HEK293 (cell line): Measurements from ENCODE around the gene UFD1.
"Not testable (repeated sequence)": the region's sequence is repeated elsewhere in the genome, so short reads cannot be mapped to it uniquely, and the experiment has no call there.

Experiments used
- CTCF ChIA-PET: fragments of 350-600 bp; formaldehyde crosslinking; extraction: SDS; loops from one replicate; lab custom pipeline; 2021; ENCODE audit warnings: antibody characterized with exemption; lab: Yijun Ruan, JAX
- POLR2A ChIA-PET: fragments of 300-600 bp; formaldehyde crosslinking; extraction: SDS; loops from one replicate; lab custom pipeline; 2020; ENCODE audit warnings: antibody characterized with exemption, inconsistent platforms; lab: Yijun Ruan, JAX
- H3K27ac ChIP-seq: fragments of 200-500 bp; sonication (Bioruptor generic); 2 replicates; pipeline ENCODE4 v1.5.1; 2014; ENCODE audit warnings: low read depth, low read length, control low read depth, inconsistent platforms; ENCODE audit errors: extremely low read depth
- H3K36me3 ChIP-seq, 2 experiments: fragments of 200-500 bp in 1 of 2; sonication (Bioruptor generic) in 1 of 2; 1 replicate in 1 of 2; 2 replicates in 1 of 2; pipeline ENCODE4 v1.5.1; 2014 to 2017; ENCODE audit warnings: inconsistent platforms in 2 of 2, low read length in 2 of 2; ENCODE audit not compliant: control insufficient read depth in 2 of 2, insufficient read depth in 1 of 2
- H3K4me1 ChIP-seq: fragments of 200-500 bp; sonication (Bioruptor generic); 2 replicates; pipeline ENCODE4 v1.5.1; 2014; ENCODE audit warnings: mild to moderate bottlenecking, low read length, inconsistent platforms; ENCODE audit not compliant: control insufficient read depth, insufficient read depth
- H3K4me3 ChIP-seq: 2 replicates; pipeline ENCODE4 v1.5.1; 2011; ENCODE audit warnings: low read depth, mild to moderate bottlenecking, control low read depth, low read length, moderate library complexity
- H3K9me3 ChIP-seq: fragments of 200-500 bp; sonication (Bioruptor generic); 2 replicates; pipeline ENCODE4 v1.5.1; 2014; ENCODE audit warnings: low read depth, low read length, inconsistent platforms; ENCODE audit not compliant: control insufficient read depth, insufficient read depth
- MEIS1 ChIP-seq: sonication (generic); formaldehyde crosslinking; IDR thresholded peaks from 2 replicates; pipeline ENCODE4 v1.8.1; 2022; ENCODE audit warnings: missing genetic modification reagents, mild to moderate bottlenecking, borderline replicate concordance
- PRDM1 ChIP-seq: fragments of 450-650 bp; formaldehyde crosslinking; IDR thresholded peaks from 2 replicates; pipeline ENCODE4; 2016; ENCODE audit warnings: missing biosample characterization, missing genetic modification characterization
- REPIN1 ChIP-seq: fragments of 450-650 bp; formaldehyde crosslinking; IDR thresholded peaks from 2 replicates; pipeline ENCODE4 v1.5.1; 2017; ENCODE audit warnings: missing biosample characterization, missing genetic modification characterization, low read depth
- SCRT1 ChIP-seq: fragments of 450-650 bp; formaldehyde crosslinking; IDR thresholded peaks from 2 replicates; pipeline ENCODE4 v1.5.1; 2016; ENCODE audit warnings: missing biosample characterization, missing genetic modification characterization, borderline replicate concordance
- TCF7L2 ChIP-seq: IDR thresholded peaks from 2 replicates; pipeline ENCODE4 v1.6.1; 2011; ENCODE audit warnings: low read depth, mild to moderate bottlenecking, inconsistent platforms, low read length, moderate library complexity, borderline replicate concordance
- ZNF133 ChIP-seq: fragments of 450-650 bp; formaldehyde crosslinking; IDR thresholded peaks from 2 replicates; pipeline ENCODE4 v1.5.1; 2016; ENCODE audit warnings: missing biosample characterization, missing genetic modification characterization
- ZNF2 ChIP-seq: fragments of 450-650 bp; formaldehyde crosslinking; IDR thresholded peaks from 2 replicates; pipeline ENCODE4 v1.5.1; 2016; ENCODE audit warnings: missing biosample characterization, missing genetic modification characterization
- ZNF311 ChIP-seq: fragments of 450-650 bp; formaldehyde crosslinking; IDR thresholded peaks from 2 replicates; pipeline ENCODE4 v1.5.1; 2017; ENCODE audit warnings: missing biosample characterization, missing genetic modification characterization, borderline replicate concordance
- ZNF335 ChIP-seq: fragments of 450-650 bp; formaldehyde crosslinking; conservative IDR thresholded peaks from 2 replicates; pipeline ENCODE4 v1.5.1; 2016; ENCODE audit warnings: missing biosample characterization, missing genetic modification characterization
- ZNF514 ChIP-seq: fragments of 450-650 bp; formaldehyde crosslinking; IDR thresholded peaks from 2 replicates; pipeline ENCODE4 v1.5.1; 2016; ENCODE audit warnings: missing biosample characterization, missing genetic modification characterization
- ZNF629 ChIP-seq: fragments of 450-650 bp; formaldehyde crosslinking; IDR thresholded peaks from 2 replicates; pipeline ENCODE4 v1.5.1; 2017; ENCODE audit warnings: missing biosample characterization, missing genetic modification characterization
- ZNF654 ChIP-seq: fragments of 450-650 bp; formaldehyde crosslinking; IDR thresholded peaks from 2 replicates; pipeline ENCODE4 v1.5.1; 2016; ENCODE audit warnings: low read depth, missing biosample characterization, missing genetic modification characterization
- ZNF776 ChIP-seq: fragments of 450-650 bp; formaldehyde crosslinking; IDR thresholded peaks from 2 replicates; pipeline ENCODE4 v1.5.0; 2017; ENCODE audit warnings: missing biosample characterization, missing genetic modification characterization, borderline replicate concordance
- ZNF843 ChIP-seq: fragments of 450-650 bp; formaldehyde crosslinking; IDR thresholded peaks from 2 replicates; pipeline ENCODE4 v1.5.1; 2016; ENCODE audit warnings: missing biosample characterization, missing genetic modification characterization
- TF ChIP-seq, protein P1 (sequence below): fragments of 450-650 bp; formaldehyde crosslinking; IDR thresholded peaks from 2 replicates; pipeline ENCODE4 v1.5.1; 2016; ENCODE audit warnings: missing biosample characterization, missing genetic modification characterization
- TF ChIP-seq, protein P2 (sequence below): fragments of 450-650 bp; formaldehyde crosslinking; IDR thresholded peaks from 2 replicates; pipeline ENCODE4 v1.5.1; 2016; ENCODE audit warnings: missing biosample characterization, missing genetic modification characterization

The UFD1 gene

DNA sequence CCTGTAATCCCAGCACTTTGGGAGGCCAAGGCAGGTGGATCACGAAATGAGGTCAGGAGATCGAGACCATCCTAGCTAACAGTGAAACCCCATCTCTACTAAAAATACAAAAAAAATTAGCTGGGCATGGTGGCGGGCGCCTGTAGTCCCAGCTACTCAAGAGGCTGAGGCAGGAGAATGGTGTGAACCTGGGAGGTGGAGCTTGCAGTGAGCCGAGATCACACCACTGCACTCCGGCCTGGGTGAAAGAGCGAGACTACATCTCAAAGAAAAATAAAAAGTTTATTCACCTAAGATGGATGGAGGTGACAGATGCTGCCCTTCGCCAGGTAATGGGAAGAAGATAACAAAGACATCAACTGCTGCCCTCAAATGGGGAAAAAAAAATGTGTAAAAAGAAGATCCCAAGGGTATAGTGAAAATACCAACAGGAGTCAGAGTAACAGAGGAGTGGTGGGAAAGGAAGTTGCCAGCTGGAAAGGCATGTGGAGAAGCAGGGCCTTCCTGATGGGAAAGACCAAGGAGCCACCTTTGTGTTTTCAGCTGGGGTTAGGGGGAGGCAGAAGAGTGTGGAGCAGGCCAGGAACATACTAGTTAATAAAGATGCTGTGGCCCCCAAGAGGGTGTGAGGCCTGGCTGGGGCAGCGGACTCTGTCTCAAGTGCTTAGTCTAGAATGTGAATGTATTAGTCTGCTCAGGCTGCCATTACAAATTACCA is 42.4 kb downstream of the UFD1 start:
- POLR2A ChIA-PET, CTCF ChIA-PET: not testable (repeated sequence)

DNA sequence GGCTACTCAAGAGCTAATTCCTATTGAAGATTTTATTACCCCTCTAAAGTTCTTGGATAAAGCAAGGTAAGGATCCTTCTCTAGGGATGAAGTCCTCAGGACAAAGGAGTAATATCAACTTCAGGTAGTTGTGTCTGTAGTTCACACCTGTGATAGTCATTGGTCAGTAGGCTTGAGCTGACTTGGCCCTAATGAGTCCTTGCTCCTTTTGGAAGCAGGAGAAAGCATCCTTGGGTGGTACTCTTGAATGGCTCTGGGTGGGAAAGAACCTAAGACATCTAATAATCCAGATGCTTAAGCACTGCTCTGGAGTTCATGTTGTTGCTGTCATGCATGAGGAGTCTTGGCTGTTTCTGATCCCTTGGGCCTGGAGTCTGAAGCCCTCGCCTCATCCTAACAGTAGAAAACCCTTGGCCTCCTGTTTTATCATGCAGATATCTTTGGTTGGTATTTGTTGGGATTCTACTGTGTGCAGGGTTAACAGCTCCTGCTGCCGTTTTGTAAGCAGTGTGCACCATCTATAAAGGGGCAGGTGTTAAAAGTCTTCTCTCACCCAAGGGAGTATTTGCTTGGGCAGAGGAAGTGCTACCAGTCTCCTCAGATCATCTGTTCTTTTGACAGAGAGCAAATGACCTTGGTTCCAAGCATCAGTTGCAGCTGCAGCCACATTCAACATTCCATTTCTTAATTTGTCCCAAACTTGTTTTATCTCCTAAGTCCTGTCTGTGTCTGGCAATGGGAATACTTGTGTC is 44.0 kb downstream of the UFD1 start:
- TF ChIP-seq ZNF311 (tag by site-specific recombination) = no peak
- no peak for TF ChIP-seq ZNF776
- TF ChIP-seq, protein P1, sequence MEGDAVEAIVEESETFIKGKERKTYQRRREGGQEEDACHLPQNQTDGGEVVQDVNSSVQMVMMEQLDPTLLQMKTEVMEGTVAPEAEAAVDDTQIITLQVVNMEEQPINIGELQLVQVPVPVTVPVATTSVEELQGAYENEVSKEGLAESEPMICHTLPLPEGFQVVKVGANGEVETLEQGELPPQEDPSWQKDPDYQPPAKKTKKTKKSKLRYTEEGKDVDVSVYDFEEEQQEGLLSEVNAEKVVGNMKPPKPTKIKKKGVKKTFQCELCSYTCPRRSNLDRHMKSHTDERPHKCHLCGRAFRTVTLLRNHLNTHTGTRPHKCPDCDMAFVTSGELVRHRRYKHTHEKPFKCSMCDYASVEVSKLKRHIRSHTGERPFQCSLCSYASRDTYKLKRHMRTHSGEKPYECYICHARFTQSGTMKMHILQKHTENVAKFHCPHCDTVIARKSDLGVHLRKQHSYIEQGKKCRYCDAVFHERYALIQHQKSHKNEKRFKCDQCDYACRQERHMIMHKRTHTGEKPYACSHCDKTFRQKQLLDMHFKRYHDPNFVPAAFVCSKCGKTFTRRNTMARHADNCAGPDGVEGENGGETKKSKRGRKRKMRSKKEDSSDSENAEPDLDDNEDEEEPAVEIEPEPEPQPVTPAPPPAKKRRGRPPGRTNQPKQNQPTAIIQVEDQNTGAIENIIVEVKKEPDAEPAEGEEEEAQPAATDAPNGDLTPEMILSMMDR (tag by site-specific recombination) = no peak
- no peak for TF ChIP-seq ZNF654 (tag by site-specific recombination)
- TF ChIP-seq ZNF2 (tag by site-specific recombination) = no peak
- no peak for TF ChIP-seq ZNF843 (tag by site-specific recombination)
- TF ChIP-seq ZNF629 (tag by site-specific recombination) = no peak
- TF ChIP-seq ZNF514 (tag by site-specific recombination) = no peak
- no peak for TF ChIP-seq SCRT1 (tag by site-specific recombination)
- TF ChIP-seq REPIN1 (tag by site-specific recombination) = no peak
- TF ChIP-seq TCF7L2 = no peak
- TF ChIP-seq ZNF133 (tag by site-specific recombination) = no peak
- Histone ChIP-seq H3K4me3 (no peak overlapping the region), H3K9me3 (no peaks in the 10 kb centered on the region), H3K4me1 (no peaks in the 10 kb centered on the region), H3K36me3 (peaks cover 7 to 35% of the 10 kb centered on the region in 2 experiments; a peak in 2 of 3 replicates), H3K27ac (no peak overlapping the region)
- POLR2A ChIA-PET = interaction anchor here (1.0 to 1.6 kb wide), 3 partner anchors 9 to 256 kb away, joined by 3 to 5 read pairs (median 3); partner anchors contain the start of genes C22orf39 and SLC25A1
- CTCF ChIA-PET = interaction anchor here (1.4 to 2.4 kb wide), 3 partner anchors 10 to 256 kb away, joined by 4 to 9 read pairs (median 6); partner anchors contain the start of gene SLC25A1

More for the DNA sequence above, 42.4 kb downstream of the UFD1 start:
- peaks cover 7 to 46% of the 10 kb centered on the region in 2 experiments; a peak in 2 of 3 replicates for H3K36me3 ChIP-seq
- not testable (repeated sequence) for H3K27ac ChIP-seq, H3K9me3 ChIP-seq, H3K4me3 ChIP-seq, H3K4me1 ChIP-seq
- TF ChIP-seq, protein P2, sequence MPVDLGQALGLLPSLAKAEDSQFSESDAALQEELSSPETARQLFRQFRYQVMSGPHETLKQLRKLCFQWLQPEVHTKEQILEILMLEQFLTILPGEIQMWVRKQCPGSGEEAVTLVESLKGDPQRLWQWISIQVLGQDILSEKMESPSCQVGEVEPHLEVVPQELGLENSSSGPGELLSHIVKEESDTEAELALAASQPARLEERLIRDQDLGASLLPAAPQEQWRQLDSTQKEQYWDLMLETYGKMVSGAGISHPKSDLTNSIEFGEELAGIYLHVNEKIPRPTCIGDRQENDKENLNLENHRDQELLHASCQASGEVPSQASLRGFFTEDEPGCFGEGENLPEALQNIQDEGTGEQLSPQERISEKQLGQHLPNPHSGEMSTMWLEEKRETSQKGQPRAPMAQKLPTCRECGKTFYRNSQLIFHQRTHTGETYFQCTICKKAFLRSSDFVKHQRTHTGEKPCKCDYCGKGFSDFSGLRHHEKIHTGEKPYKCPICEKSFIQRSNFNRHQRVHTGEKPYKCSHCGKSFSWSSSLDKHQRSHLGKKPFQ (tag by site-specific recombination) = peak; percentile 95
- TF ChIP-seq PRDM1 = 0 out of 2 replicates have a peak, but pooled peaks have one; percentile 8
- TF ChIP-seq, all 188 proteins: peak for 2; not testable (repeated sequence) for 186

DNA sequence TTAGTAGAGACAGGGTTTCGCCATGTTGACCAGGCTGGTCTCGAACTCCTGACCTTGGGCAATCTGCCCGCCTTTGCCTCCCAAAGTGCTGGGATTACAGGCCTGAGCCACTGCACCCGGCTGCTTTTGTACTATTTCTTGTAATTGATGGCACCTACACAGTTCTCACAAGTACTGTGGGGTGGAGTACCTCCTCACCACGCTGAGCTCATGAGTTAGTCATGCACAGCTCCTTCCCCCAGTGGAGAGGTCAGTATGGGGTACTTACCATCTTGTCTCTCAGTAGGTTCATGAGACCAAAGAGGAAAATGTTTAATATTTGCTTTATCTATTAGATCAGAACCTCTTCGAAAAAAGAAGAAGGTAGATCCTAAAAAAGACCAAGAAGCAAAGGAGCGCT is 44.6 kb downstream of the UFD1 start:
- Histone ChIP-seq H3K27ac (no peak overlapping the region), H3K4me3 (no peak overlapping the region), H3K36me3 (peaks cover 3 to 36% of the 10 kb centered on the region in 2 experiments; a peak in 2 of 3 replicates)
- TF ChIP-seq MEIS1 (CRISPR knock-in tag) (no peak), ZNF335 (tag by site-specific recombination) (no peak)
- TF ChIP-seq, all 188 proteins: peak for 0
- ChIA-PET CTCF (interaction anchor here (1.4 to 2.4 kb wide), 3 partner anchors 11 to 255 kb away, joined by 4 to 9 read pairs (median 6); partner anchors contain the start of gene SLC25A1), POLR2A (interaction anchor here (1.2 to 1.6 kb wide), 2 partner anchors 13 to 255 kb away, joined by 3 to 5 read pairs; partner anchors contain the start of genes C22orf39 and SLC25A1)
- H3K9me3 ChIP-seq = no peaks in the 10 kb centered on the region
- H3K4me1 ChIP-seq = no peaks in the 10 kb centered on the region; the same call in 1 of the 2 replicates
